B cell (primary cell): Measurements from ENCODE around the gene MCHR1.

Source experiments
- EZH2 ChIP-seq: IDR thresholded peaks from 2 replicates; pipeline ENCODE4 v1.6.1; 2012; ENCODE audit warnings: borderline replicate concordance, low read depth, mild to moderate bottlenecking, moderate library complexity, low read length; ENCODE audit not compliant: insufficient read depth, poor library complexity, severe bottlenecking
- TF ChIP-seq, protein P1 (sequence below): fragments of 200-600 bp; IDR thresholded peaks from one replicate; pipeline ENCODE4 v1.8.0; 2022; ENCODE audit warnings: antibody characterized with exemption, mild to moderate bottlenecking

- TF ChIP-seq, protein P1, sequence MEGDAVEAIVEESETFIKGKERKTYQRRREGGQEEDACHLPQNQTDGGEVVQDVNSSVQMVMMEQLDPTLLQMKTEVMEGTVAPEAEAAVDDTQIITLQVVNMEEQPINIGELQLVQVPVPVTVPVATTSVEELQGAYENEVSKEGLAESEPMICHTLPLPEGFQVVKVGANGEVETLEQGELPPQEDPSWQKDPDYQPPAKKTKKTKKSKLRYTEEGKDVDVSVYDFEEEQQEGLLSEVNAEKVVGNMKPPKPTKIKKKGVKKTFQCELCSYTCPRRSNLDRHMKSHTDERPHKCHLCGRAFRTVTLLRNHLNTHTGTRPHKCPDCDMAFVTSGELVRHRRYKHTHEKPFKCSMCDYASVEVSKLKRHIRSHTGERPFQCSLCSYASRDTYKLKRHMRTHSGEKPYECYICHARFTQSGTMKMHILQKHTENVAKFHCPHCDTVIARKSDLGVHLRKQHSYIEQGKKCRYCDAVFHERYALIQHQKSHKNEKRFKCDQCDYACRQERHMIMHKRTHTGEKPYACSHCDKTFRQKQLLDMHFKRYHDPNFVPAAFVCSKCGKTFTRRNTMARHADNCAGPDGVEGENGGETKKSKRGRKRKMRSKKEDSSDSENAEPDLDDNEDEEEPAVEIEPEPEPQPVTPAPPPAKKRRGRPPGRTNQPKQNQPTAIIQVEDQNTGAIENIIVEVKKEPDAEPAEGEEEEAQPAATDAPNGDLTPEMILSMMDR, result no peak
- TF ChIP-seq EZH2, result no peak
Observed at GRCh38 chr22:40680819-40681183, 1.5 kb downstream of the MCHR1 start.
